Measurements from ENCODE around the gene SIL1.

Gene SIL1

GRCh38 chr5:138951986-138952735 is 246.0 kb downstream of the SIL1 start:
- TF ChIP-seq, protein P1, sequence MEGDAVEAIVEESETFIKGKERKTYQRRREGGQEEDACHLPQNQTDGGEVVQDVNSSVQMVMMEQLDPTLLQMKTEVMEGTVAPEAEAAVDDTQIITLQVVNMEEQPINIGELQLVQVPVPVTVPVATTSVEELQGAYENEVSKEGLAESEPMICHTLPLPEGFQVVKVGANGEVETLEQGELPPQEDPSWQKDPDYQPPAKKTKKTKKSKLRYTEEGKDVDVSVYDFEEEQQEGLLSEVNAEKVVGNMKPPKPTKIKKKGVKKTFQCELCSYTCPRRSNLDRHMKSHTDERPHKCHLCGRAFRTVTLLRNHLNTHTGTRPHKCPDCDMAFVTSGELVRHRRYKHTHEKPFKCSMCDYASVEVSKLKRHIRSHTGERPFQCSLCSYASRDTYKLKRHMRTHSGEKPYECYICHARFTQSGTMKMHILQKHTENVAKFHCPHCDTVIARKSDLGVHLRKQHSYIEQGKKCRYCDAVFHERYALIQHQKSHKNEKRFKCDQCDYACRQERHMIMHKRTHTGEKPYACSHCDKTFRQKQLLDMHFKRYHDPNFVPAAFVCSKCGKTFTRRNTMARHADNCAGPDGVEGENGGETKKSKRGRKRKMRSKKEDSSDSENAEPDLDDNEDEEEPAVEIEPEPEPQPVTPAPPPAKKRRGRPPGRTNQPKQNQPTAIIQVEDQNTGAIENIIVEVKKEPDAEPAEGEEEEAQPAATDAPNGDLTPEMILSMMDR (IDR thresholded peaks at IDR 0.05) = no peak

DNA sequence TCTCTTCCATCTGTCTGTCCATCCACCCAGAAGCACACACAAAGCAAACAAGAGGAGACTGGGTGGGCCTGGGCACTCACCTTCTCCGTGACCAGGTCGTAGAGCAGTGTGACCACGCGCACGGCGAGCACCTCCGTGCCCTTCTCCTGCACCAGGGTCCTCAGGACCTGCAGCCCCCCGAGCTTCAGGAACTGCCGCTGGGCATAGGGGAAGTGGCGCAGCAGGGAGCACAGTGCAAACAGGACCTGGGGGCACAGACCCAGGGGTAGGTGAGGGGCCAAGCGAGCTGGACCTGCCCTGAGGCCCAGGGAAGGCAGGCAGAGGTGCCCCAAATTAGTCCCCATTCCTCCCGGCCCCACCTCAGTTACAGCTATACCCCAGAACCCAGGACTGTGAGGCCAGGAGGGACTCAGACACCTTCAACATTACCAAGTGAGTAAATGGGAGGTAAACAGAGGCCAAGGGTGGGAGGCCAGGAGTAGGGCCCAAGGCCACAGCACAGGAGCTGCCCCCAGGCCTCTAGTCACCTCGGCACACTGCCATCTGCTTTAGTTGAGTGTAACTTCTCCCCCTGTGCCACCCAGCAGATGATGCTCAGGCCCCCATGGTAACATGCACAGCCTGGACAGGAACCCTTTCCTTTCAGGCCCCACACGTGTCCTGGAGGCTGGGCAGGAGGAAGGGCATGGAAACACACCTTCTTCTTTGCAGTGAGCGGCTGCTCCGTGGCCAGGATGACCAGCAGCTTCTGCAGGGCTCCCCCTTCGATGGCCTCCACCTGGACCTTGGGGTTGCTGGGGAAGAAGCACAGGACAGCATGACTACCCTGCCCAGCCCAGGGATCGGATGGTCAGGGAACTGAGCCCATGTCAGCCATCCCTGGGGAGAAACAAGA is 246.8 kb downstream of the SIL1 start:
- TF ChIP-seq, protein P1 (IDR thresholded peaks at IDR 0.05) = no peak

GRCh38 chr5:138950421-138951031 is 247.6 kb downstream of the SIL1 start:
- TF ChIP-seq, protein P1 (IDR thresholded peaks at IDR 0.05) = no peak

DNA sequence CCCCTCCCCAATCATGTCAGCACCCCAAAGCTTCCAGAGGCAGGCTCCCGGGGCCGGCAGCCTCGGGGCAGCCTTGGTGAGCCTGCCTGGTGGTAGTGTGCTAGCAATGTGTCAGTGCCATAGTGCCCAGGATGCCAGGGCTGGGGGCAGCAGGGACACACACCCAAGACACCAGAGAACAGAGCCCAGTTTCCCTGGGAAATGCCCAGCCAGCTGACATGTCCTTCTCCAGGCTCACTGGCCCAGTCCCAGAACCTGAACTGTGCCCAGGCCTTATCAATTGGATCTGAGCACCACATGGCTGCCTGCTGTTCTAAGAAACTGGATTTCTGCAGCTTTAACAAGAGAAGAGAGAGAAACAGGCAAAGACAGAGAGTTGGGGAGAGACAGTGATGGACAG is 248.2 kb downstream of the SIL1 start:
- TF ChIP-seq, protein P1 (IDR thresholded peaks at IDR 0.05) = no peak

DNA sequence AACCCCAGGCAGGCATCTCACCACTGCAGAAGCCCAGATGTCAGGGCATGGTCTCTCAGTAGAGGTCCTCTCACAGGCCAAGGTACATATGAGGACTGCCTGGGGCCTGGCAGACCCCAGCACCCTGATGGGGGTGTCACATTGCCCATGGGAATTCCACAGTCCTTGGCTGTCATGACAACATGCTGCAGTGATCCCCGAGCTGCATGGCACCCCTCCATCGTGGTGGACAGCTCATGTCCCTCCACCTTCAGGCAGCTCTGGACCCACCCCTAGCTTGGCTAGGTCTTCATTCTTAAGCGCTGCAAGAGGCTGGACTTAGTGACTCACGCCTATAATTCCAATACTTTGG is 249.0 kb downstream of the SIL1 start:
- TF ChIP-seq, protein P1 (IDR thresholded peaks at IDR 0.05) = no peak

DNA sequence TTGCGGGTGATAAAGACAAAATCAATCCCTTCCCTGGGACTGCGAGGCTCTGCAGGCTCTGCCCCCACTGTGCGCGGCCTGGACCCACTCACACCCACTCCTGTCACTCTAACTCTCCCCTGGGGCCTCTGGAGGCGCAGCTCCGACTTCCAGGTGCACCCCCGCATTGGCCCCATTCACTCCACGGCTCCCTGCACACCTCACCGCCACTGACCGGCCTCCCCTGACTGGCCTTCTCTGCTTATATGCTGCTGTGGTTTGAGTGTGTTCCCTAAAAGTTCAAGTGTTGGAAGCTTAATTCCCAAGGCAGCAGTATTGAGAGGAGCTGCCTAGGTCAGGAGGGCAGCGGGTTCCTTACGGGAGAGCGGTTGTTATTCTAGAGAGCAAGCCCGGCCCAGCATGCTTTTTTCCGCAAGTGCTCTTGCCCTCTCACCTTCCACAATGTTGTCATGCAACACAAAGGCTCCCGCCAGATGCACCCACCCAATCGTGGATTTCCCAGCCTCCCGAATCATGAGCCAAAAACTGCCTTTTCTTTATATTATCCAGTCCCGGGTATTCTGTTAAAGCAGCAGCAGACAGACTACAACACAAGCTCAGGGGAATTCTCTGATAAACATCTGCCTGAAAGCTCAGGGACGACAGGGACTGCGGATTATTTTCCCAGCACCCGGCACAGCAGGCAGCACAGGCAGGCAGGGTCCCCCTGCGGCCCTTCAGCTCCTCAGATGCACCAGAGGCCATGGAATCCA is 249.5 kb downstream of the SIL1 start:
- TF ChIP-seq, protein P1 (IDR thresholded peaks at IDR 0.05) = no peak

- TF ChIP-seq, protein P1 (IDR thresholded peaks at IDR 0.05) = no peak
These were observed 250.4 kb downstream of the SIL1 start for GRCh38 chr5:138947780-138948179.

Data from LNCAP (cell line).